ENCODE results near the gene DMRT3.
A peak's percentile ranks its signal among the peaks of the same experiment; 100 is the strongest.
"Not testable (repeated sequence)": the region's sequence is repeated elsewhere in the genome, so short reads cannot be mapped to it uniquely, and the experiment has no call there.

The DMRT3 gene

DNA sequence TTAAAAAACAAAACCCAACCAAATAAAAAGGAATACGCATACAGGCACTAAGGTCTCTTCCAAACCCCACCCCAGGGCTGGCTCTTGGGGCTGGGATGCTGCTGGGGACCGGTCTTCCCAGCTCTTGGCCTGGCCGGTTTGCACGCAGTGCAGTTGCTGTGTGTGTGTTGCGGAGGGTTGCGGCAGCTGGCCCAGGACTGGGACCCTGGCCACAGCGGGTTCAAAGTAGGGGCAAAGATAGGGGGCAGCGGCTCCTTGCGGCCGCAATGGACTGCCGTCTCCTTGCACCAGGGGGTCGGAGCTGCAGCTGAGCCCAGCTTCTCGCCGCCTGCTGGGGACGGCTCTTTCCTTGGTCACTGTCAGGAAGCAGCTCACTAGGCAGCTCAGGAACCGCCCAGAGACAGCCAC, 5.0 kb downstream of the DMRT3 start:
- TF ChIP-seq, protein P1, sequence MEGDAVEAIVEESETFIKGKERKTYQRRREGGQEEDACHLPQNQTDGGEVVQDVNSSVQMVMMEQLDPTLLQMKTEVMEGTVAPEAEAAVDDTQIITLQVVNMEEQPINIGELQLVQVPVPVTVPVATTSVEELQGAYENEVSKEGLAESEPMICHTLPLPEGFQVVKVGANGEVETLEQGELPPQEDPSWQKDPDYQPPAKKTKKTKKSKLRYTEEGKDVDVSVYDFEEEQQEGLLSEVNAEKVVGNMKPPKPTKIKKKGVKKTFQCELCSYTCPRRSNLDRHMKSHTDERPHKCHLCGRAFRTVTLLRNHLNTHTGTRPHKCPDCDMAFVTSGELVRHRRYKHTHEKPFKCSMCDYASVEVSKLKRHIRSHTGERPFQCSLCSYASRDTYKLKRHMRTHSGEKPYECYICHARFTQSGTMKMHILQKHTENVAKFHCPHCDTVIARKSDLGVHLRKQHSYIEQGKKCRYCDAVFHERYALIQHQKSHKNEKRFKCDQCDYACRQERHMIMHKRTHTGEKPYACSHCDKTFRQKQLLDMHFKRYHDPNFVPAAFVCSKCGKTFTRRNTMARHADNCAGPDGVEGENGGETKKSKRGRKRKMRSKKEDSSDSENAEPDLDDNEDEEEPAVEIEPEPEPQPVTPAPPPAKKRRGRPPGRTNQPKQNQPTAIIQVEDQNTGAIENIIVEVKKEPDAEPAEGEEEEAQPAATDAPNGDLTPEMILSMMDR (IDR thresholded peaks at IDR 0.05; ENCODE audit: low read depth, low read length, missing control alignments), result no peak
- no peak overlapping the region for H3K4me3 ChIP-seq (ENCODE audit: low read depth, low read length)
- DNase-seq (ENCODE audit: low read depth), result no peak

DNA sequence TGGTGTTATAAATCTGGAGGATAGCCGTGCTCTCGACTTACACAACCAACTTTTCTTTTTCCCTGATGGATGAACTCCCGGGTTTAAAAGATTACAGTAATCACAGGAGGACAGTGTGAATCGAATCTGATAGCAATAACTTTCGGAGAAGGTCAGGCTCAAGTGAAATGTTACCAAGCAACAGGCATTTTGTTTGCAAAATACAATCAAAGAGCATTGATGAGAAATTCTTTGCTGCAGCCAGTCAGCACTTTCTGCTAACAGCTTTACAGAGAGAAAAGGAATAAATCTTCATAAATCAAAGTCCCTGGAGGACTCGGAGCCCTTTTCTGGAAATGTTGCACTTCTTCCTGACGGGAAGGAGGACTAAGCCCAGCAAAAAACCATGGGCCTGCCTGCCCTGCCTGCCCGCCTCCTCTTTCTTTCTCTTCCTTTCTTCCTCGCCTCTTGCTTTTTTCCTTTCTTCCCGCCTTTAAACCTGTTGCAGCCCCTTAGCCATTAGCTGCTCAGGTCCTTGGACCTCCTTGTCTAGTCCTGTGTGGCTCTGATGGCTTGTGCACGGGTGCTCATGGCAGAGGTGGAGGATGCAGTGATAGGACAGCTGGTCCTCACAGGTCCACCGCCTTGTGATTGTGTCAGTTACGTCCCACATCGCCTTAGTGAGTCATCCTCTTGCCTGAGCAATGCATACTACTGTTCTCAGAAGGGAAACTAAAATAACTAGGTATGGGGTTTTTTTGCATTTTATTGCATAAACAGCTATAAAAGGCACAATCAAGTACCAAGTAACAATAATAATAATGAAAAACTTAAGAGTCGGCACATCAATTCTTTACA, 6.2 kb downstream of the DMRT3 start:
- no peak overlapping the region for H3K4me3 ChIP-seq (ENCODE audit: low read depth, low read length)
- no peak for DNase-seq (ENCODE audit: low read depth)
- TF ChIP-seq, protein P1 (IDR thresholded peaks at IDR 0.05; ENCODE audit: low read depth, low read length, missing control alignments), result no peak

DNA sequence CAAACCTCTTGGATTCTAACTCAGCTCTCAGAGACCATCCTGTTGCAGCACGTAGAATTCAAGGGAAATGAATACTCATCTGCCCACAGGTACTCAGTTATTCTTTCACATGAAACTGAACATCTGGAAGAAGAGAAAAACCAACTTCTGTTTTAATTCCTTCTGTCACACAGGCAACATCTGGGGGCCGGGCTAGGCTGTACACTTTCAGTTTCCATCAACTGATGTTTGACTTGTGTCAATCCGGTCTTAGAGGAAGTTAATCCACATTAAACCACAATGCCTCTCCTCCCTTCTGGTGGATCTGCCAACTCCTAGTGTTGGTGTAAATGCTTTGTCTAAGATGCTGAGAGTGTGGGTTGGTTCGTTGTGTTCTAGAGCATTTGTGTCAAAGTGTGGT, 17.6 kb downstream of the DMRT3 start:
- DNase-seq (ENCODE audit: low read depth), result peak; percentile 15
- TF ChIP-seq, protein P1 (IDR thresholded peaks at IDR 0.05; ENCODE audit: low read depth, low read length, missing control alignments), result no peak
- no peak overlapping the region for H3K4me3 ChIP-seq (ENCODE audit: low read depth, low read length)

DNA sequence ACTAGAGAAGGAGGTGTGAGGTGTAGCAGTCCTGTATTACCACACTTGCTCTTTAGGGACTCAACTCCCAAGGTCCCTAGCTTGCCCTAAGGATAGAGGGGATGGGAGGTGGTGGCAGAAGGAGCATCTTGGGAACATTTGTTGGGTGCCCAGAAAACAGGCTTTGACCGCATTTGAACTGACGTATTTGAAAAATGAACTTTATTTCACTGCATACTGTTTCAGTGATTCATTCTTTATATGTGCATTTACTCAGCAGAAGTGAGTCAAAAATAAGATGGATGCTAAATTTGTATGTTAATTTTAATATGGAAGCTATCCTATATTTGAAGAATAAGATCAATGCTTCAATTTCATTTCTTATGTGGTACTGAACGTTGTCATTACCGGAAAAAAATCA, 18.7 kb downstream of the DMRT3 start:
- TF ChIP-seq, protein P1 (IDR thresholded peaks at IDR 0.05; ENCODE audit: low read depth, low read length, missing control alignments), result no peak
- no peak overlapping the region for H3K4me3 ChIP-seq (ENCODE audit: low read depth, low read length)
- no peak for DNase-seq (ENCODE audit: low read depth)

DNA sequence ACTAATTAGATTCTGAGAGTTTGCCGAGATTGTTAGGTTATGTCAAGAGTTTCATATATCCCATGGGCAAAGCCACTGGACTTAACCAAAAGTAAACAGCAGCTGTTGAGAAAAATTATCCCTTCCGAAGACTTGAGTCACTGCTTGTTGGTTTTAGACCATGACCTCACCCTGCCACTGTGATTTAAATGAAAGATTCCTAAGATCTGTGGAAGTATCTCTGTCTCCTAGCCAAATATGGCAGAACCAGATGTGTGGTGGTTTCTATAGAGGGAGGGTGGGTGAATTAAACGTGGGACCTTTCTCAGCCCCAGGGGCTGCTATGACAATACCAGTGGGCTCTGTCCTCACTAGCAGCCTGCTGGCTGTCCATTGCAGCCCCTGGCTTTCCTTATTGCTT, 19.3 kb downstream of the DMRT3 start:
- no peak overlapping the region for H3K4me3 ChIP-seq (ENCODE audit: low read depth, low read length)
- DNase-seq (ENCODE audit: low read depth), result no peak
- TF ChIP-seq, protein P1 (IDR thresholded peaks at IDR 0.05; ENCODE audit: low read depth, low read length, missing control alignments), result no peak

DNA sequence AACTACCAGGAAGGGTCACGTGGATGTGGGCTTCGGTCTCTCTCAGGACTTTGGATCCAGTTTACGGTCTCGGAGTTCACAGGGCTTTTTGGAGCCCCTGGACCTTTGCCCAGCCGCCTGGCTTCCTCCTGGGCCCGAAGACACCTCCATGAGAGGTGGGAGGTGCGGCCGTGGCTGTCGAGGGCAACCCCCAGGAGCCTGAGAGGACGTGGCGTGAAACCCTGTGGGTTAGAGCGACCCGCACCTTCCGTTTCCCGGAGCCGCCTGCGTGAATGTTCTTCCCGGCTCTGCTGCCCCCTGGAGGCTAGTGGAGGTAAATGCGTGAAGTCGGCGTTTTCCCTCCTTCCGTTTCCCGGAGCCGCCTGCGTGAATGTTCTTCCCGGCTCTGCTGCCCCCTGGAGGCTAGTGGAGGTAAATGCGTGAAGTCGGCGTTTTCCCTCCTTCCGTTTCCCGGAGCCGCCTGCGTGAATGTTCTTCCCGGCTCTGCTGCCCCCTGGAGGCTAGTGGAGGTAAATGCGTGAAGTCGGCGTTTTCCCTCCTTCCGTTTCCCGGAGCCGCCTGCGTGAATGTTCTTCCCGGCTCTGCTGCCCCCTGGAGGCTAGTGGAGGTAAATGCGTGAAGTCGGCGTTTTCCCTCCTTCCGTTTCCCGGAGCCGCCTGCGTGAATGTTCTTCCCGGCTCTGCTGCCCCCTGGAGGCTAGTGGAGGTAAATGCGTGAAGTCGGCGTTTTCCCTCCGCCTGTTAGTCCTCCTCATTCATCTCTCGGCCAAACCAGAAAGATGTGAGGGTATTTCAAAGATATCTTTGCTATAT, 22.1 kb downstream of the DMRT3 start:
- not testable (repeated sequence) for DNase-seq (ENCODE audit: low read depth); H3K4me3 ChIP-seq (ENCODE audit: low read depth, low read length)
- TF ChIP-seq, protein P1 (IDR thresholded peaks at IDR 0.05; ENCODE audit: low read depth, low read length, missing control alignments), result peak; percentile 34
